HepG2 (cell line): Measurements from ENCODE around the gene RTN4RL2. TPM values are rescaled to one million over a fixed set of nuclear protein-coding genes. Genes with fewer than 3 reads are reported as not detected.

Experiments used
- BCL3 ChIP-seq: sonication (generic); formaldehyde crosslinking; IDR thresholded peaks from 2 replicates; pipeline ENCODE4 v1.5.1; 2020; ENCODE audit warnings: mild to moderate bottlenecking, missing genetic modification reagents, moderate library complexity
- CREM ChIP-seq, 2 experiments: sonication (generic) in 1 of 2; formaldehyde crosslinking in 1 of 2; IDR thresholded peaks; 2 replicates each; pipeline versions ENCODE4 v1.4.0 to v1.6.1; 2016 to 2020; ENCODE audit warnings: antibody characterized with exemption in 1 of 2, mild to moderate bottlenecking in 1 of 2, missing genetic modification reagents in 1 of 2
- ISX ChIP-seq: sonication (generic); formaldehyde crosslinking; conservative IDR thresholded peaks from 2 replicates; pipeline ENCODE4 v1.5.0; 2020; ENCODE audit warnings: missing genetic modification reagents
- KDM1A ChIP-seq: IDR thresholded peaks from 2 replicates; pipeline ENCODE4 v1.6.1; 2016; ENCODE audit warnings: missing compliant biosample characterization
- MAFK ChIP-seq, 2 experiments: IDR thresholded peaks in 1 of 2; conservative IDR thresholded peaks in 1 of 2; 2 replicates each; pipeline ENCODE4 v1.6.1; 2011; ENCODE audit warnings: improper control_type of control experiment in 2 of 2, low read length in 2 of 2
- MBNL3 ChIP-seq: fragments of 250-450 bp; sonication (Bioruptor Pico); conservative IDR thresholded peaks from 2 replicates; pipeline ENCODE4 v1.8.0; 2022; ENCODE audit warnings: mild to moderate bottlenecking, inconsistent platforms
- MEIS2 ChIP-seq: sonication (generic); formaldehyde crosslinking; IDR thresholded peaks from 2 replicates; pipeline ENCODE4 v1.9.0; 2021; ENCODE audit warnings: mild to moderate bottlenecking, missing genetic modification reagents
- MTF2 ChIP-seq: sonication (generic); formaldehyde crosslinking; IDR thresholded peaks from 2 replicates; pipeline ENCODE4 v1.5.0; 2020; ENCODE audit warnings: missing genetic modification reagents, borderline replicate concordance
- PHF21A ChIP-seq: sonication (generic); formaldehyde crosslinking; IDR thresholded peaks from 2 replicates; pipeline ENCODE4 v1.5.0; 2020; ENCODE audit warnings: mild to moderate bottlenecking, missing genetic modification reagents
- PRDM15 ChIP-seq: sonication (generic); formaldehyde crosslinking; IDR thresholded peaks from 2 replicates; pipeline ENCODE4 v1.4.0; 2020; ENCODE audit warnings: missing genetic modification reagents
- TBX2 ChIP-seq: sonication (generic); formaldehyde crosslinking; IDR thresholded peaks from 2 replicates; pipeline ENCODE4 v1.5.0; 2020; ENCODE audit warnings: missing genetic modification reagents, mild to moderate bottlenecking, borderline replicate concordance
- THAP7 ChIP-seq: sonication (generic); formaldehyde crosslinking; IDR thresholded peaks from 2 replicates; pipeline ENCODE4 v1.8.1; 2023; ENCODE audit warnings: mild to moderate bottlenecking, missing genetic modification reagents
- ZBTB43 ChIP-seq: sonication (generic); formaldehyde crosslinking; conservative IDR thresholded peaks from 2 replicates; pipeline ENCODE4 v1.4.0; 2020; ENCODE audit warnings: missing genetic modification reagents
- ZBTB44 ChIP-seq: sonication (generic); formaldehyde crosslinking; IDR thresholded peaks from 2 replicates; pipeline ENCODE4 v1.4.0; 2020; ENCODE audit warnings: missing genetic modification reagents
- ZFY ChIP-seq: sonication (generic); formaldehyde crosslinking; IDR thresholded peaks from 2 replicates; pipeline ENCODE4 v1.4.0; 2020; ENCODE audit warnings: missing genetic modification reagents
- ZNF414 ChIP-seq: sonication (generic); formaldehyde crosslinking; IDR thresholded peaks from 2 replicates; pipeline ENCODE4 v1.5.0; 2020; ENCODE audit warnings: missing genetic modification reagents
- ZNF614 ChIP-seq: IDR thresholded peaks from 2 replicates; pipeline ENCODE4 v1.6.1; 2018; ENCODE audit warnings: missing biosample characterization, missing genetic modification reagents, inconsistent platforms, borderline replicate concordance
- ZNF619 ChIP-seq: sonication (generic); formaldehyde crosslinking; IDR thresholded peaks from 2 replicates; pipeline ENCODE4 v1.4.0; 2020; ENCODE audit warnings: mild to moderate bottlenecking, missing genetic modification reagents
- ZNF670 ChIP-seq: sonication (generic); formaldehyde crosslinking; IDR thresholded peaks from 2 replicates; pipeline ENCODE4 v1.8.0; 2022; ENCODE audit warnings: mild to moderate bottlenecking, missing genetic modification reagents, borderline replicate concordance
- ZNF7 ChIP-seq: IDR thresholded peaks from 2 replicates; pipeline ENCODE4 v1.6.1; 2016; ENCODE audit warnings: missing biosample characterization, missing genetic modification reagents
- ZNF747 ChIP-seq: sonication (generic); formaldehyde crosslinking; IDR thresholded peaks from 2 replicates; pipeline ENCODE4 v1.8.1; 2023; ENCODE audit warnings: missing genetic modification reagents, mild to moderate bottlenecking, borderline replicate concordance
- polyA plus RNA-seq, 8 experiments: library from polyadenylated mRNA; depleted of rRNA in 3 of 8; stranded (reverse) in 7 of 8; unstranded in 1 of 8; fragments of >200 nt; fragmentation: Illumina TruSeq in 4 of 8; extraction: Trizol in 4 of 8; gene quantifications; 2 replicates each; pipeline versions ENCODE4 v1.2.1 to v1.2.3, GENCODE V29; 2011 to 2016; ENCODE audit warnings: low read depth in 4 of 8, missing spikeins in 1 of 8, mixed read lengths in 1 of 8; ENCODE audit not compliant: insufficient read depth in 1 of 8
- total RNA-seq, 5 experiments: library from RNA; depleted of rRNA; stranded (reverse); fragments of >200 nt; fragmentation: Illumina TruSeq; extraction: Trizol; gene quantifications; 2 replicates each; pipeline ENCODE4 v1.2.3, GENCODE V29; 2016; ENCODE audit warnings: low read depth in 1 of 5

Gene RTN4RL2
- total and polyA plus RNA-seq, 2 of the 13 experiments (the other 11 are each of a cell fraction or from before 2014, with no cell fraction given): 1.3 to 4.3 TPM

- TF ChIP-seq PRDM15 (no peak), ISX (CRISPR knock-in tag) (no peak), ZNF619 (CRISPR knock-in tag) (no peak), BCL3 (no peak), PHF21A (CRISPR knock-in tag) (peak; percentile 27; the same call in 1 of the 2 replicates), ZBTB43 (CRISPR knock-in tag) (0 out of 2 replicates have a peak, but pooled peaks have one; percentile 39), ZNF7 (CRISPR knock-in tag) (peak; percentile 47; the same call in 1 of the 2 replicates), ZFY (peak; percentile 42; the same call in 1 of the 2 replicates), ZBTB44 (CRISPR knock-in tag) (no peak), THAP7 (CRISPR knock-in tag) (no peak), ZNF670 (no peak), MBNL3 (no peak), MTF2 (CRISPR knock-in tag) (no peak), CREM (IDR thresholded peaks at IDR 0.05) (peak; percentile 65; the same call in 1 of the 2 replicates), CREM (CRISPR knock-in tag; IDR thresholded peaks at IDR 0.05) (no peak), ZNF414 (CRISPR knock-in tag) (0 out of 2 replicates have a peak, but pooled peaks have one; percentile 37), KDM1A (CRISPR knock-in tag) (0 out of 2 replicates have a peak, but pooled peaks have one; percentile 34), MAFK (conservative IDR thresholded peaks at IDR 0.05 in 1 of 2, IDR thresholded peaks at IDR 0.05 in 1 of 2; ENCODE audit: low read length in 2 of 2) (no peak), TBX2 (peak; percentile 79), ZNF614 (CRISPR knock-in tag) (0 out of 2 replicates have a peak, but pooled peaks have one; percentile 25), MEIS2 (CRISPR knock-in tag) (no peak), ZNF747 (CRISPR knock-in tag) (no peak; the same call in 1 of the 2 replicates)
Observed at GRCh38 chr11:57502870-57503269, 42.5 kb downstream of the RTN4RL2 start (continued).
